HUES48 (cell line): Measurements from ENCODE around the gene ATP2B2.

Experiments used
- H3K27ac ChIP-seq: one replicate; pipeline ENCODE4 v1.7.0; 2013; ENCODE audit warnings: low read depth, low read length, inconsistent platforms
- H3K27me3 ChIP-seq: 2 replicates; pipeline ENCODE4 v1.6.1; 2013; ENCODE audit warnings: mild to moderate bottlenecking, low read length; ENCODE audit not compliant: control insufficient read depth, insufficient read depth
- H3K36me3 ChIP-seq: 2 replicates; pipeline ENCODE4 v1.6.1; 2013; ENCODE audit warnings: low read length; ENCODE audit not compliant: control insufficient read depth, insufficient read depth
- H3K4me1 ChIP-seq: 2 replicates; pipeline ENCODE4 v1.6.1; 2013; ENCODE audit warnings: mild to moderate bottlenecking, low read length; ENCODE audit not compliant: control insufficient read depth, insufficient read depth
- H3K4me3 ChIP-seq: 2 replicates; pipeline ENCODE4 v1.5.1; 2013; ENCODE audit warnings: mild to moderate bottlenecking, low read depth, low read length
- H3K9ac ChIP-seq: 2 replicates; pipeline ENCODE4 v1.6.1; 2013; ENCODE audit warnings: mild to moderate bottlenecking, low read depth, low read length, moderate library complexity
- H3K9me3 ChIP-seq: 2 replicates; pipeline ENCODE4 v1.6.1; 2013; ENCODE audit warnings: low read length; ENCODE audit not compliant: control insufficient read depth, insufficient read depth

ATP2B2 gene

GRCh38 chr3:10280571-10280970, 224.8 kb downstream of the ATP2B2 start:
- no peak overlapping the region for H3K27ac ChIP-seq
- no peak overlapping the region for H3K9ac ChIP-seq
- H3K4me1 ChIP-seq = no peaks in the 10 kb centered on the region
- H3K4me3 ChIP-seq = no peak overlapping the region
- no peaks in the 10 kb centered on the region for H3K9me3 ChIP-seq
- no peaks in the 10 kb centered on the region for H3K27me3 ChIP-seq
- peaks cover 67% of the 10 kb centered on the region for H3K36me3 ChIP-seq

GRCh38 chr3:10280177-10280529, 225.2 kb downstream of the ATP2B2 start:
- Histone ChIP-seq H3K27me3 (no peaks in the 10 kb centered on the region), H3K9ac (no peak overlapping the region), H3K27ac (no peak overlapping the region), H3K4me3 (no peak overlapping the region), H3K9me3 (no peaks in the 10 kb centered on the region), H3K36me3 (peaks cover 67% of the 10 kb centered on the region), H3K4me1 (no peaks in the 10 kb centered on the region)

- H3K27ac ChIP-seq = no peak overlapping the region
- no peaks in the 10 kb centered on the region for H3K4me1 ChIP-seq
- H3K27me3 ChIP-seq = no peaks in the 10 kb centered on the region
- no peak overlapping the region for H3K4me3 ChIP-seq
- H3K36me3 ChIP-seq = peaks cover 67% of the 10 kb centered on the region
- no peak overlapping the region for H3K9ac ChIP-seq
- H3K9me3 ChIP-seq = no peaks in the 10 kb centered on the region
Observed at GRCh38 chr3:10279384-10280176, 225.8 kb downstream of the ATP2B2 start.

- Histone ChIP-seq H3K4me1 (no peaks in the 10 kb centered on the region), H3K36me3 (peaks cover 69% of the 10 kb centered on the region), H3K9ac (no peak overlapping the region), H3K9me3 (no peaks in the 10 kb centered on the region), H3K4me3 (no peak overlapping the region), H3K27ac (no peak overlapping the region), H3K27me3 (no peaks in the 10 kb centered on the region)
Observed at GRCh38 chr3:10278501-10278900, 226.9 kb downstream of the ATP2B2 start.

- Histone ChIP-seq H3K27me3 (no peaks in the 10 kb centered on the region), H3K9me3 (no peaks in the 10 kb centered on the region), H3K4me3 (no peak overlapping the region), H3K36me3 (peaks cover 67% of the 10 kb centered on the region), H3K9ac (no peak overlapping the region), H3K27ac (no peak overlapping the region), H3K4me1 (no peaks in the 10 kb centered on the region)
Observed at GRCh38 chr3:10277115-10277625, 228.2 kb downstream of the ATP2B2 start.

GRCh38 chr3:10274601-10275000, 230.8 kb downstream of the ATP2B2 start:
- peaks cover 70% of the 10 kb centered on the region for H3K36me3 ChIP-seq
- H3K27ac ChIP-seq = no peak overlapping the region
- no peak overlapping the region for H3K4me3 ChIP-seq

More at GRCh38 chr3:10274601-10275000, 230.8 kb downstream of the ATP2B2 start:
- Histone ChIP-seq H3K4me1 (no peaks in the 10 kb centered on the region), H3K27me3 (no peaks in the 10 kb centered on the region), H3K9ac (no peak overlapping the region), H3K9me3 (no peaks in the 10 kb centered on the region)
